Left cardiac atrium (tissue), 4 donors: ENCODE results near the gene RAVER2. TPM values are rescaled to one million over a fixed set of nuclear protein-coding genes. Genes with fewer than 3 reads are reported as not detected.
A peak's percentile ranks its signal among the peaks of the same experiment; 100 is the strongest.
"Not testable (repeated sequence)": the region's sequence is repeated elsewhere in the genome, so short reads cannot be mapped to it uniquely, and the experiment has no call there.

Experiments
- ATAC-seq, 2 donors: fragments of 200-7000 bp; cut with Tn5 transposase; one replicate each; pipeline ENCODE4 v1.9.1; 2020; ENCODE audit warnings: mild to moderate bottlenecking in 2 of 2, moderate library complexity in 2 of 2
- DNase-seq: peaks from one replicate; pipeline ENCODE4 v3.0.0-alpha.2; 2020
- intact Hi-C, 2 donors: fragments of 100-400 bp; cut with DNase I; formaldehyde crosslinking; loops; one replicate each; pipeline versions ENCODE4 v1.14.1 to v1.15.1; 2022 to 2023
- total RNA-seq, 2 donors: library from RNA; stranded (reverse); fragmentation: NEBNext Ultra II Directional; extraction: Animal tissue kit (Norgen Biotek cat#: 25700); gene quantifications; one replicate each; pipeline ENCODE4 v1.2.1, GENCODE V29; 2021
- donor health status: DM: no; HTN: yes; CAD: no.
- donor health status: DM: no; HTN: yes; CAD: no; lungs with severe emphysema.
- donor health status: DM: yes; HTN: yes; CAD: no.
- donor health status: Dilated cardiomyopathy.

The RAVER2 gene
- total RNA-seq, 2 donors from 2014 or later = 16.3 to 21.0 TPM

GRCh38 chr1:64782848-64783247 lies 38.0 kb downstream of the RAVER2 start:
- ATAC-seq, intact Hi-C loops, DNase-seq: not testable (repeated sequence)

- intact Hi-C loops = no loop called here
- DNase-seq (no peak), ATAC-seq (no peak)
These were observed 46.1 kb downstream of the RAVER2 start for GRCh38 chr1:64790832-64791487.

GRCh38 chr1:64798872-64799271 lies 54.0 kb downstream of the RAVER2 start:
- DNase-seq = no peak
- ATAC-seq = no peak
- intact Hi-C loops = no loop called here

GRCh38 chr1:64801851-64802523 lies 57.1 kb downstream of the RAVER2 start:
- no peak for ATAC-seq

GRCh38 chr1:64809309-64809708 lies 64.4 kb downstream of the RAVER2 start:
- DNase-seq = no peak
- ATAC-seq = no peak
- intact Hi-C loops = no loop called here

More at GRCh38 chr1:64801851-64802523, 57.1 kb downstream of the RAVER2 start:
- intact Hi-C loops = no loop called here
- no peak for DNase-seq

- DNase-seq = no peak
- intact Hi-C loops = no loop called here
- no peak for ATAC-seq
These were observed 65.1 kb downstream of the RAVER2 start for GRCh38 chr1:64810001-64810400.

GRCh38 chr1:64811131-64811530 lies 66.3 kb downstream of the RAVER2 start:
- ATAC-seq (no peak), DNase-seq (no peak)
- intact Hi-C loops = no loop called here

GRCh38 chr1:64814427-64814826 lies 69.6 kb downstream of the RAVER2 start:
- DNase-seq (no peak), ATAC-seq (no peak)
- intact Hi-C loops = no loop called here

- DNase-seq, ATAC-seq, intact Hi-C loops: not testable (repeated sequence)
These were observed 72.5 kb downstream of the RAVER2 start for GRCh38 chr1:64817364-64817763.

- DNase-seq, ATAC-seq: not testable (repeated sequence)
- intact Hi-C loops = loop anchor here in 1 of 2 donors (10.0 kb wide), 2 partner anchors 76 to 136 kb away; partner anchors contain the start of gene RAVER2
These were observed 75.7 kb downstream of the RAVER2 start for GRCh38 chr1:64820572-64820971.

- DNase-seq (no peak), ATAC-seq (peak in 1 of 2 donors; percentile 42)
- intact Hi-C loops = loop anchor here (1.0 to 10.0 kb wide), 3 partner anchors 78 to 138 kb away; partner anchors contain the start of gene RAVER2 (in 1 of the 2)
These were observed 77.7 kb downstream of the RAVER2 start for GRCh38 chr1:64822621-64823020.

GRCh38 chr1:64823691-64824476 lies 79.0 kb downstream of the RAVER2 start:
- DNase-seq (no peak), ATAC-seq (peak; percentile 72 to 79)
- intact Hi-C loops = loop anchor here (1.0 to 10.0 kb wide), 4 partner anchors 79 to 553 kb away; partner anchors contain the start of gene RAVER2 (in 1 of the 2)

- DNase-seq (no peak), ATAC-seq (no peak)
- intact Hi-C loops = loop anchor here (5.0 to 10.0 kb wide), 3 partner anchors 80 to 142 kb away; partner anchors contain the start of gene RAVER2 (in 2 of the 2)
These were observed 82.1 kb downstream of the RAVER2 start for GRCh38 chr1:64826991-64827390.

- DNase-seq = no peak
- ATAC-seq = no peak
- intact Hi-C loops = loop anchor here (5.0 to 10.0 kb wide), 3 partner anchors 82 to 144 kb away; partner anchors contain the start of gene RAVER2 (in 2 of the 2)
These were observed 84.0 kb downstream of the RAVER2 start for GRCh38 chr1:64828829-64829228.

- intact Hi-C loops = loop anchor here (5.0 to 10.0 kb wide), 3 partner anchors 82 to 145 kb away; partner anchors contain the start of gene RAVER2 (in 2 of the 2)
- ATAC-seq (peak; percentile 53 to 59), DNase-seq (no peak)
These were observed 84.6 kb downstream of the RAVER2 start for GRCh38 chr1:64829411-64830029.

- DNase-seq (no peak), ATAC-seq (no peak)
- intact Hi-C loops = no loop called here
These were observed 85.3 kb downstream of the RAVER2 start for GRCh38 chr1:64830030-64830651.

GRCh38 chr1:64834734-64835133 lies 89.9 kb downstream of the RAVER2 start:
- ATAC-seq = peak in 1 of 2 donors; percentile 87
- intact Hi-C loops = no loop called here
- DNase-seq = no peak

GRCh38 chr1:64836802-64837201 lies 91.9 kb downstream of the RAVER2 start:
- DNase-seq (no peak), ATAC-seq (no peak)
- intact Hi-C loops = no loop called here
